CD4-positive, alpha-beta T cell treated with Interleukin-12 subunit alpha and Interleukin-12 subunit beta, for 1 hour (primary cell): ENCODE measurements around the gene STOX1.
"Not testable (repeated sequence)": the region's sequence is repeated elsewhere in the genome, so short reads cannot be mapped to it uniquely, and the experiment has no call there.

ENCODE experiments used
- DNase-seq: peaks from one replicate; pipeline ENCODE4 v3.0.0-alpha.2; 2020

Gene STOX1

DNA sequence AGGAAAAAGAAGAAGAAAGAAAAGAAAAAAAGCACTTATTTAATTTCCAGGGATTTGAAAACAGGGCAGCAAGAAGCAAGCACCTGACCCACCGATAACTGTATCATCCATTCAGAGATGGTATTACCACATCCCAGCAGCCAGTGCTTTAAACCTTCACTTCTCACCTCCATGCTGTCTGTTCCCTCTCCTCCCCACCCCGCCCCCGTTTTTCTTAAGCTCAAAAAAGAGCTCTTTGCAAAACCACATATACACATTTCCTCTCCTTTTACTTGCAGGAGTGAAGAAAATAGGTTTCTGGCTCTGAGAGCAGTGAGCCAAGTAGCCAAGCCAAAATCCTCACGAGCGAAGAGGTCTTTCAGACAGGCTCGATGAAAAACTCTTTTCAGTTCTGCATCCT is 2.2 kb downstream of the STOX1 start:
- DNase-seq, result no peak

DNA sequence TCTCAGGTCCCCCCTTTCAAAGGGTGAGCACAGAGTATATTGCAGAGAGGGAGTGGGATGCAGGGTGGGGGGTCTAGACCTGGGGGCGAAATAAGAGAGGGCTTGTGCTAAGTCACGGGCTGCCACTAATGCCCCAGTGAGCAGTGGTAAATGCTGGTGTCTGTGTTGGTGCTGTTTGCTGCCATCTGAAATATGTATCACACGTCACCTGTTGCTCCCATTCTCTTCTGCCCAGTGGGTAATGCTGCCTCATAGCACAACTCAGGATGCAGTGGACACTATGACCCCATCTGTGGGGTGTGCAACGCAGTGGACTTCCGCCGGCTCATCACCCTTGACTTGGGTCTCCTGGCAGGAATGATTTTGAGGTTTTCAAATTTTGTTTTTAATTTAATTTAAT is 2.6 kb downstream of the STOX1 start:
- no peak for DNase-seq

- no peak for DNase-seq
Measured at GRCh38 chr10:68831961-68832455, 4.7 kb downstream of the STOX1 start.

DNA sequence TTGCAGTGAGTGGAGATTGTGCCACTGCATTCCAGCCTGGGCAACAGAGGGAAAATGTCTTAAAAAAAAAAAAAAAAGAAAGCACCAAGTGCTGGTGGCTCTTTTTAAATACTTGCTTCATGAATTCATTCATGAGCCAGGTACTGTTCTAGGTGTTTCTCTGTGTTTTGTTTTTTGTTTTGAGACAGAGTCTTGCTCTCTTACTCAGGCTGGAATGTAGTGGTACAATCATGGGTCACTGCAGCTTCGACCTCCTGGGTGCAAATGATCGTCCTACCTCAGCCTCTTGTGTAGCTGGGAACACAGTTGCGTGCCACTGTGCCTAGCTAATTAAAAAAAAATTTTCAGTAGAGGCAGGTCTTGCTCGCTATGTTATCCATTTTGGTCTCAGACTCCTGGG is 5.3 kb downstream of the STOX1 start:
- DNase-seq, result no peak

GRCh38 chr10:68837626-68838322 is 10.4 kb downstream of the STOX1 start:
- DNase-seq, result no peak

DNA sequence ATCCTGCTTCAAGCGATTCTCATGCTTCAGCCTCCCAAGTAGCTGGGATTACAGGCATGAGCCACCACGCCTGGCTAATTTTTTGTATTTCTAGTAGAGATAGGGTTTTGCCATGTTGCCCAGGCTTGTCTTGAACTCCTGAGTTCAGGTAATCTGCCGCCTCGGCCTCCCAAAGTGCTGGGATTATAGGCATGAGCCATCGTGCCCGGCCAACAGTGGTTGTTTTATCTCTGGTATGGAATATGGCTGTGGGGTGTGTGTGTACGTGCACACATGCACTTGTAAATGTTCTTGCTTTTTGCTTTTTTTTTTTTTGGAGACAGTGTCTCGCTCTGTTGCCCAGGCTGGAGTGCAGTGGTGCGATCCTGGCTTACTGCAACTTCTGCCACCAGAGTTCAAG is 13.3 kb downstream of the STOX1 start:
- not testable (repeated sequence) for DNase-seq

GRCh38 chr10:68848281-68848680 is 20.9 kb downstream of the STOX1 start:
- DNase-seq, result no peak

GRCh38 chr10:68848806-68849205 is 21.5 kb downstream of the STOX1 start:
- no peak for DNase-seq

- no peak for DNase-seq
Measured at GRCh38 chr10:68856352-68856751, 29.0 kb downstream of the STOX1 start.

DNA sequence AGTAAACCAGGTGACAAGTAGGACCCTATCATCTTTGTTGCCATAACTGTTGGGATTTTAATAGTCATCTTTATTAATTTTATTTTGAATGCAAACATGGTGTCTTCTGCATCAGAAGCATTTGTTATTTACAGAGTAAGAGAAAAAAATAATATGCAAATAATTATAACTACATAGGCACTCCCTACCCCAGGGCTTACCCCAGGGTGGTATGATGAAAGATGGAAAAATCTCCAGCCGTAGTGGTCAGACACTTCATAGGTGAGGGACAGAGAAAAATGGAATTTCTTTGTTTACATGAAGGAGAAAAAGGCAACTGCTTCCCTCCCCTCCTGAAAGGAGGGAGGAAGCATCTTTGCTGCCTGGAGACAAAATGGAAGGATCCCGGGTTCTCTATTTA is 29.7 kb downstream of the STOX1 start:
- no peak for DNase-seq

DNA sequence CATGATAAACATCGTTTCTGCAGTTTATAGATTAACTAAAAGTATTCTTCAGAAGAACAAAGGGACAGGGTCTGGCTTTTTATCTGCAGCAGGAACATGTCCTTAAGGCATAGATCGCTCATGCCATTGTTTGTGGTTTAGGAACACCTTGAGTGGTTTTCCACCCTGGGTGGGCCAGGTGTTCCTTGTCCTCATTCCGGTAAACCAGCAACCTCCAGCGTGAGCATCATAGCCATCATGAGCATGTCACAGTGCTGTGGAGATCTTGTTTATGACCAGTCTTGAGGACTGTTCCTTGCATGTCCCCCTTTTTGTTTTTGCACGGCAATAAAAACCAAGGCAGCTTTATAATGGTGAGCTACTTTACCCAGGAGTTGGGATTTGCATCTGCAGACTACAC is 33.9 kb downstream of the STOX1 start:
- DNase-seq, result no peak

DNA sequence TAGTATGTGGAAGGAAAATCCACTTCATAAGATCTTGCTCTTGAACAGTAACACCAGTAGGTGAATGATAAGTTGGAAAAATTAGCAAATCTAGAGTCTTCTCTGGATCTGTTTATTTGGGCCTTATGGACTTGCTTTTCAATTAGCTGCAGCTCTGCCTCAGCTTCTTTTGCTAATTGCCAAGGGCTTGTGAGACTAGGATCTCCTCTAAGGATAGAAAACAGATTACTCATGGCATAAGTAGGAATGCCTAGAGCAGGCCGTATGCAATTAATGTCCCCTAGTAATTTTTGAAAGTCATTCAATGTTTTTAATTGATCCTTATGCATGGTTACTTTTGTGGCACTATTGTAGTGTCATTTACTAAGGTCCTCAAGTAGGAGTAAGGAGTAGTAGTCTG is 37.3 kb downstream of the STOX1 start:
- DNase-seq, result no peak

DNA sequence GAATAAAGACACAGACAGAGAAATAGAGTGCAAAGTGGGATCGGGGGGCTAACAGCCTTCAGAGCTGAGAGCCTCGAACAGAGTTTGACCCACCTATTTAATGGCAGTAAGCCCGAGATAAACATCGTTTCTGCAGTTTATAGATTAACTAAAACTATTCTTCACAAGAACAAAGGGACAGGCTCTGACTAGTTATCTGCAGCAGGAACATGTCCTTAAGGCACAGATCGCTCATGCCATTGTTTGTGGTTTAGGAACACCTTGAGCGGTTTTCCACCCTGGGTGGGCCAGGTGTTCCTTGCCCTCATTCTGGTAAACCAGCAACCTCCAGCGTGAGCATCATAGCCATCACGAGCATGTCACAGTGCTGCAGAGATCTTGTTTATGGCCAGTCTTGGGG is 40.8 kb downstream of the STOX1 start:
- not testable (repeated sequence) for DNase-seq

DNA sequence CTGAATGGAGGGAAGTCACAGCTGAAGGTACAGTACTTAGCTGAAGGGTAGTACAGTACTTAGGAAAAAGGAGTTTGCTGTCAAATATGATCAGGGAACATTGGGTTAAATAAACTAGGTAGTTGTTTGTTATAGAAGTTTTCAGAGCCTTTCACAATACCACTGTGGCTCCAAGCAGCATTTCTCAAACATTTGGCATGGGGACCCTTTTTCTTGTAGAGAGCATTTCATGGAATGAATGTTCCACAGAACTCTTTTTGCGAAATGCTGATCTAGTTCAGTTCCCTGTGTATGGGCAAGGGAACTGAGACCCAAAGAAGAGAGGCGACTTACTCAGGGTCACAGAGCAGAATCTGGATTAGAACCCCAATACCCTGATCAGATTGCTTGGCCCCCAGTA is 42.3 kb downstream of the STOX1 start:
- DNase-seq, result no peak

DNA sequence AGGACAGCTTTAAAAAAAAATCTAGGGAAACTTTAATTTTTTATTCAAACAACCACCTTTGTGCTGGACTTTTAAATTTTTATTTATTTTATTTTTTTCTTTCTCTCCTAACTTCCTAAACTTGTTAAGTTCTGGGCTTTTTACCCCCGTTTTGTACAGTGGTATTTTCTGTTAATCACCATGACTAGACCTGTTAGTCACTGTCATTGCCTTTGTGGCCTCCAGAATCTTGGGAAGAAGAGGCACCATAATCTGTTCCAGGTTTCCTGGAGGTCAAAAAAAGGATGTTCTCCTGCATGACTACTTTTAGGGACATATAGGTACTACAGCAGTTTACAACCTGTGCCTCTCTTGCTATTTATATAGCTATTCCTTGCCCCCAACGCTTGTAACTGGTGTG is 42.7 kb downstream of the STOX1 start:
- DNase-seq, result no peak

DNA sequence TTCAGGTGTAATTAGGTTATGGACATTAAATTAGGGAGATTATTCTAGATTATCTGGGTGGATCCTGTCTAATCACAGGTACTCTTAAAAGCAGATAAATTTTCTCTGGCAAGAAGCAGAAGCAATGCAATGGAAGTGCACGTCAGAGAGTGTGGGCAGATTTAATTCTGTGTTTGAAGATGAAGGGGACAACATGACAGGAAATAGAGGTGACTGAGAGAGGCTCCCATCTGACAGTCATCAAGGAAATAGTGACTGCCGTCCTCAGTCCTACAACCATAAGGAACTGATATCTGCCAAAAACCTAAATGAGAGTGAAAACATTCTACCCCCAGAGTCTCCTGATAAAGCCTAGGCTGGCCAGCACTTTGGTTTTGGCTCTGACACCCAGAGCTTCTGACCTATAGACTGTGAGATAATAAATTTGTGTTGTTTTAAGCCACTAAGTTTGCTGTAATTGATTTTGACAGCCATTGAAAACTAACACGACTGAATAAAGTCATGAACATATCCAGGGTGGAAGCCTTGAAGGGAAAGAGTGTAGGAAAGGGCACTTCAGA is 43.3 kb downstream of the STOX1 start:
- no peak for DNase-seq

GRCh38 chr10:68871105-68871711 is 43.9 kb downstream of the STOX1 start:
- no peak for DNase-seq

- no peak for DNase-seq
Measured at GRCh38 chr10:68871731-68872342, 44.5 kb downstream of the STOX1 start.

DNA sequence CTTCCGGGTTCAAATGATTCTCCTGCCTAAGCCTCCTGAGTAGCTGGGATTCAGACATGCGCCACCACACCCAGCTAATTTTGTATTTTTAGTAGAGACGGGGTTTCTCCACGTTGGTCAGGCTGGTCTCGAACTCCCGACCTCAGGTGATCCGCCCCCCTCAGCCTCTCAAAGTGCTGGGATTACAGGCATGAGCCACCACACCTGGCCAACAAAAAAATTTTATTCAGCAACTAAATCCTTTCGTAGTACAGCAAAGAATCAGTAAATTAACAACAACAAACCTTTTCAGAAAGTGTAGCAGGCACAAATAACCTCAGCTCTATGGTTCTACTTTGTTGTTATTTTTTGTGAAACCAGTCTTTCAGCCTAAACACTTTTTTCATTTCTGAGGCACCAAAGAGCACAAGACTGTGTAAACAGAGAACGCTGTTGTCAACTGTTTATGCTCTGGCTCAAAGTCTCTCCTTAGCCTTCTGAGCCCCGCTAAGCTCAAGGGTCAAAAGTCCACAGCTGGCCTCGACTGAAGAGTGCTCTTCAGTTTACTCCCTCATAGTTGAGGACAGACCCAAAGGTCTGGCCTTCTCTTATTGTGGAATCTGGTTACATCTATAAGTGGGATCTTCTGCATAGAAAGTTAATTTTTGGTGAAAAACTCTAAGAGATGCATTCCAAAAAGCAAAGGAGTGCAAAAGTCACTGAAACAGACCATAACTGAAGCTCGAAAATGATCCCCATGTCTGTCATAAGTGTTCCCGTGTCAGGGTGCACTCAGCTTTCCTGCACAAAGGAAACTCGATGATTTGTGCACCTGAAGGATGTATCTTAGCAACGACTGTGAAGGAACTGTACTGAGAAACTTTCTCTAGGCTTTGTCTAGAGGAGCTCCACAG is 49.2 kb downstream of the STOX1 start:
- DNase-seq, result no peak

GRCh38 chr10:68877482-68878110 is 50.3 kb downstream of the STOX1 start:
- no peak for DNase-seq

DNA sequence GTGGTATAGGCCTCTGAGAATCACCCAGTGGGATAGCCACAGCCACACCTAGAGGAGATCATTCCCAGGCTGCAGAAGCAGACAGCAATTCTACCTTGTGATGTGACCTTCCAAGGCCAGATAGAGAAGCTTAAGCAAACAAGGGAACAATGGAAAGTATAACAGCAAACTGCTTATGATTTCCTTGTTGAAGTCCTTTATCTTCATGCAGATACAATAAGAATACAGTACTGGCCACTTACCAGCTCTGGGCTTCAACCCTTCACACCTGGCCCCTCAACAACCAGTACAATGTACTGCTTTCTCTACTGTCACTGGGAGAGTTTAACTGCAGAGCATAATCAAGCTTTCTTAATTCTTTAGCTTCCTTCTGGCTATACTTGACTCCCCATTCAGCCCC is 51.2 kb downstream of the STOX1 start:
- no peak for DNase-seq

DNA sequence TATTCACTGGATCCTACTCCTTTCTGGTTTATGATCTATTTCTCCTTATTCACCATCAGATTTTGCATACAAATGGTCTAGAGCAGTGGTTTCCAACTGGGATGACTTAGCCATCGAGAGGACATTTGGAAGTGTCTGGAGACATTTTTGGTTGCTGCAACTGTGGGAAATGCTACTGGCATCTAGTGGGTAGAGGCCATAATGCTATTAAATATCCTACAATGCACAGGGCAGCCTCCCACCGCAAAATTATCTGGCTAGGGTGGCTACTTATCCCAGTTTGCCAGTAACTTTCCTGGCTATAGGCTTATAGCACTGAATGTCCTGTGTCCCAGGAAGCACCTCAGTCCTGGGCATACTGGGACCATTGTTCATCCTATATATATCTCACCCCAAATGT is 52.3 kb downstream of the STOX1 start:
- DNase-seq, result no peak

GRCh38 chr10:68880181-68880580 is 52.9 kb downstream of the STOX1 start:
- DNase-seq, result no peak
